HG02763 (cell line): ENCODE measurements around the gene CD320.
"Not testable (repeated sequence)": the region's sequence is repeated elsewhere in the genome, so short reads cannot be mapped to it uniquely, and the experiment has no call there.

Source experiments
- ATAC-seq: cut with Tn5 transposase; IDR thresholded peaks from one replicate; pipeline ENCODE4 v1.9.1; 2021; ENCODE audit warnings: mild to moderate bottlenecking, moderate library complexity; ENCODE audit not compliant: unreplicated experiment

The CD320 gene

GRCh38 chr19:8310342-8311055, 2.3 kb upstream of the CD320 start:
- no peak for ATAC-seq

- no peak for ATAC-seq
Observed at GRCh38 chr19:8308891-8309291, 733 bp upstream of the CD320 start.

- no peak for ATAC-seq
Observed at GRCh38 chr19:8307400-8307964, 676 bp downstream of the CD320 start.

GRCh38 chr19:8306235-8307054, 1.7 kb downstream of the CD320 start:
- ATAC-seq = no peak

GRCh38 chr19:8305798-8306197, 2.4 kb downstream of the CD320 start:
- ATAC-seq = no peak

GRCh38 chr19:8304841-8305621, 3.1 kb downstream of the CD320 start:
- no peak for ATAC-seq

GRCh38 chr19:8302734-8303133, 5.4 kb downstream of the CD320 start:
- no peak for ATAC-seq

GRCh38 chr19:8302357-8302691, 5.8 kb downstream of the CD320 start:
- no peak for ATAC-seq

- ATAC-seq = not testable (repeated sequence)
Observed at GRCh38 chr19:8291337-8291736, 16.8 kb downstream of the CD320 start.

- not testable (repeated sequence) for ATAC-seq
Observed at GRCh38 chr19:8276508-8276907, 31.6 kb downstream of the CD320 start.

GRCh38 chr19:8269724-8270123, 38.4 kb downstream of the CD320 start:
- no peak for ATAC-seq

GRCh38 chr19:8265872-8266271, 42.3 kb downstream of the CD320 start:
- no peak for ATAC-seq

GRCh38 chr19:8264248-8264647, 43.9 kb downstream of the CD320 start:
- ATAC-seq = not testable (repeated sequence)

GRCh38 chr19:8262431-8262830, 45.7 kb downstream of the CD320 start:
- ATAC-seq = no peak

- no peak for ATAC-seq
Observed at GRCh38 chr19:8261881-8262280, 46.3 kb downstream of the CD320 start.

GRCh38 chr19:8261347-8261746, 46.8 kb downstream of the CD320 start:
- no peak for ATAC-seq

- ATAC-seq = no peak
Observed at GRCh38 chr19:8259922-8260247, 48.3 kb downstream of the CD320 start.

GRCh38 chr19:8259142-8259921, 48.8 kb downstream of the CD320 start:
- ATAC-seq = no peak

- no peak for ATAC-seq
Observed at GRCh38 chr19:8257052-8257443, 51.1 kb downstream of the CD320 start.

GRCh38 chr19:8256276-8257051, 51.7 kb downstream of the CD320 start:
- no peak for ATAC-seq
